ENCODE results near the gene SCN4B. TPM values are rescaled to one million over a fixed set of nuclear protein-coding genes. Genes with fewer than 3 reads are reported as not detected.
A peak's percentile ranks its signal among the peaks of the same experiment; 100 is the strongest.

SCN4B gene, protein sequence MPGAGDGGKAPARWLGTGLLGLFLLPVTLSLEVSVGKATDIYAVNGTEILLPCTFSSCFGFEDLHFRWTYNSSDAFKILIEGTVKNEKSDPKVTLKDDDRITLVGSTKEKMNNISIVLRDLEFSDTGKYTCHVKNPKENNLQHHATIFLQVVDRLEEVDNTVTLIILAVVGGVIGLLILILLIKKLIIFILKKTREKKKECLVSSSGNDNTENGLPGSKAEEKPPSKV
- 1 to 10 TPM in 2 of 5 donors, not detected in 3; 2.2 to 3.6 TPM for total RNA-seq
- 1 to 10 TPM in 2 of 3 donors, under 1 TPM in 1; 0.75 to 1.6 (median 1.2) TPM for polyA plus RNA-seq
- long read RNA-seq, donor 1, full-length matches to known transcripts: 1 of 1 reads
- long read RNA-seq, donor 1, partial matches to known transcripts: 0 of 1 reads
- long read RNA-seq, donor 1, other reads (novel, unspliced or antisense): 0 of 1 reads
- long read RNA-seq, donor 2: 0 reads
- long read RNA-seq, donor 3: 0 reads
- long read RNA-seq, donor 4: 0 reads
- long read RNA-seq, donor 5, full-length matches to known transcripts: 1 of 1 reads
- long read RNA-seq, donor 5, partial matches to known transcripts: 0 of 1 reads
- long read RNA-seq, donor 5, other reads (novel, unspliced or antisense): 0 of 1 reads
- long read RNA-seq, donor 6, full-length matches to known transcripts: 2 of 2 reads
- long read RNA-seq, donor 6, partial matches to known transcripts: 0 of 2 reads
- long read RNA-seq, donor 6, other reads (novel, unspliced or antisense): 0 of 2 reads
- long read RNA-seq, donor 7, full-length matches to known transcripts: 1 of 1 reads
- long read RNA-seq, donor 7, partial matches to known transcripts: 0 of 1 reads
- long read RNA-seq, donor 7, other reads (novel, unspliced or antisense): 0 of 1 reads
- long read RNA-seq, donor 8, partial matches to known transcripts: 0 of 1 reads
- long read RNA-seq, donor 8, other reads (novel, unspliced or antisense): 0 of 1 reads
- long read RNA-seq, donor 9: 0 reads
- long read RNA-seq, donor 10: 0 reads

DNA sequence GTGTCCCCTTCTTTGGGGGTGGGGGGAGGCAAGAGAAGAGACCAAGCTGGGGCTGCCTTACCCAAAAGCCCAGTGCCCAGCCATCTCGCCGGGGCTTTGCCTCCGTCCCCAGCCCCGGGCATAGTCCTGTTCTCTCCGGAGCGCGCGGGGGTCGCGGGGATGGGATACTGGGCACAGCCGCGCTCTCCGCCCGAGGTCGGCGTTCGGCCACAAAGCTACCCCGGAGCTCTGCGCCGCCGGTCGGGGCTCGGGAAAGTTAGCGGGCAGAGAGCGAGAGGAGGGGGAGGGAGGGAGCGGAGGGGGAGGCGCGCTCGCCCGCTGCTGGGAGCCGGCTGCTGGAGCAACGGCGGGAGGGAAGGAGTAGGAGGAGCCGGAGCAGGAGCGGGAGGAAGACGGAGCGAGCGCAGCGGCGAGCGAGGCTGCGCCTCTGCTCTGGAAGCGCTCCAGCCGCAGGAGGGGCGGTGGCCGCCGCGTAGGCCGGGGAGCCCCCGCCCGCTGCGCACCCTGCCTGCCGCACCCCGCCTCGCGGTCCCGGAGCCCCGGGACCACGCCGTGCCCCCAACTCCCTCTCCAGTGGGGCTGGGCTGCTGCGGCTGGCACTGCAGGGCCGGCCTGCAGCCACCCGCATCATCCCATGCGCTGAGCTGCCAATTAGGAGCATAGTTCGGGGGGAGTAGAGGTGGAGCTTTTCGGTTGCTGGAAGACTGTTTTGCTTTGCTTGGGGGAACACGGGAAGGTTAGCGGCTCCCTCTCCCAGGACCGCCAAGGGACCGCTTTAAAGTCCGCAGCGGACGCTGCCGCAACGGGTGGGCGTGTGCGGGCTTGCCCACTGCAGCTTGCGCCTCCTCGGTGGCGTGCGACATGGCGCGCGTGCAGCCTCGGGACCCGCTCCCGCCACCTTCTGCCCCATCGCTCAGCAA, at the start of gene SCN4B:
Gene SCN4B (minus strand): TSS at position 272 of the 920 bp plus-strand sequence. CDS start 150 bp downstream, at position 122.
- 0 to 2% (median 1%) methylated on average over 45 to 88 of the region's 88 CpGs for WGBS, 5 donors

DNA sequence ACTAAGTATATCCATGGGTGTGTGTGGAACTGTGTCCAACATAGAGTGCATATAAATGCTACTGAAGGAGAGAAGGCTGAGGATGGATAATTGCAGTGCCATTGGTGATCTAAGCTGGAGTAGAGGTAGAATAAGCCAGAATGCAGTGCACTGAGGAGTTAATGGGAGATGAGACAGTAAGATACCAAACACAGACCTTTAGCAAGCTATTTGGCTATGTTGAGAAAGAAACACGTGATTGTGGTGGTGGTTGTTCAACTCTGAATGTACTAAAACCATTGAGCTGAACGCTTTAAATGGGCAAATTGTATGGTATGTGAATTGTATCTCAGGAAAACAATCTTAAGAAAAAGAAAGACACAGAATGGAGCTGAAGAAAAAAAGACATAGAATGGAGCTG, 49.3 kb upstream of the SCN4B start:
- WGBS, 5 donors: 77 to 91% (median 84%) methylated on average over 2 of the region's 2 CpGs
- H3K27ac ChIP-seq: no peak overlapping the region
- no peak for DNase-seq
- peaks cover 0 to 37% (median 7%) of the 10 kb centered on the region in 4 donors for H3K4me1 ChIP-seq
- intact Hi-C loops (cut with DNase I; ENCODE audit: low total_unique reads): loop anchor here (10.0 kb wide), 1 partner anchor 163 kb away; no protein-coding TSS in a partner anchor
- H3K27me3 ChIP-seq: no peaks in the 10 kb centered on the region
- TF ChIP-seq, protein P1, sequence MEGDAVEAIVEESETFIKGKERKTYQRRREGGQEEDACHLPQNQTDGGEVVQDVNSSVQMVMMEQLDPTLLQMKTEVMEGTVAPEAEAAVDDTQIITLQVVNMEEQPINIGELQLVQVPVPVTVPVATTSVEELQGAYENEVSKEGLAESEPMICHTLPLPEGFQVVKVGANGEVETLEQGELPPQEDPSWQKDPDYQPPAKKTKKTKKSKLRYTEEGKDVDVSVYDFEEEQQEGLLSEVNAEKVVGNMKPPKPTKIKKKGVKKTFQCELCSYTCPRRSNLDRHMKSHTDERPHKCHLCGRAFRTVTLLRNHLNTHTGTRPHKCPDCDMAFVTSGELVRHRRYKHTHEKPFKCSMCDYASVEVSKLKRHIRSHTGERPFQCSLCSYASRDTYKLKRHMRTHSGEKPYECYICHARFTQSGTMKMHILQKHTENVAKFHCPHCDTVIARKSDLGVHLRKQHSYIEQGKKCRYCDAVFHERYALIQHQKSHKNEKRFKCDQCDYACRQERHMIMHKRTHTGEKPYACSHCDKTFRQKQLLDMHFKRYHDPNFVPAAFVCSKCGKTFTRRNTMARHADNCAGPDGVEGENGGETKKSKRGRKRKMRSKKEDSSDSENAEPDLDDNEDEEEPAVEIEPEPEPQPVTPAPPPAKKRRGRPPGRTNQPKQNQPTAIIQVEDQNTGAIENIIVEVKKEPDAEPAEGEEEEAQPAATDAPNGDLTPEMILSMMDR (IDR thresholded peaks at IDR 0.05): no peak
- TF ChIP-seq POLR2AphosphoS5 (IDR thresholded peaks at IDR 0.05) (no peak), POLR2A (IDR thresholded peaks at IDR 0.05) (no peak), EP300 (IDR thresholded peaks at IDR 0.05) (no peak)
- no peak overlapping the region for H3K4me3 ChIP-seq
- H3K9me3 ChIP-seq: no peaks in the 10 kb centered on the region
- peaks cover 0 to 6% (median 0%) of the 10 kb centered on the region in 4 donors for H3K36me3 ChIP-seq

More for the DNA sequence above, at the start of gene SCN4B:
- intact Hi-C loops (cut with DNase I; ENCODE audit: low total_unique reads): no loop called here
- Histone ChIP-seq H3K9me3 (no peaks in the 10 kb centered on the region), H3K36me3 (no peaks in the 10 kb centered on the region), H3K4me3 (peak within 1 kb of the TSS; percentile 45 to 65 (median 54)), H3K27me3 (peaks cover 9 to 83% (median 56%) of the 10 kb centered on the region in 3 donors), H3K4me1 (peaks cover 15 to 40% (median 30%) of the 10 kb centered on the region in 4 donors), H3K27ac (peak within 1 kb of the TSS in 1 of 5 donors; percentile 43)
- peak; percentile 65 to 93 for DNase-seq
- TF ChIP-seq, protein P1 (IDR thresholded peaks at IDR 0.05): no peak
- TF ChIP-seq POLR2A (IDR thresholded peaks at IDR 0.05) (no peak), EP300 (IDR thresholded peaks at IDR 0.05) (no peak), POLR2AphosphoS5 (IDR thresholded peaks at IDR 0.05) (no peak)

DNA sequence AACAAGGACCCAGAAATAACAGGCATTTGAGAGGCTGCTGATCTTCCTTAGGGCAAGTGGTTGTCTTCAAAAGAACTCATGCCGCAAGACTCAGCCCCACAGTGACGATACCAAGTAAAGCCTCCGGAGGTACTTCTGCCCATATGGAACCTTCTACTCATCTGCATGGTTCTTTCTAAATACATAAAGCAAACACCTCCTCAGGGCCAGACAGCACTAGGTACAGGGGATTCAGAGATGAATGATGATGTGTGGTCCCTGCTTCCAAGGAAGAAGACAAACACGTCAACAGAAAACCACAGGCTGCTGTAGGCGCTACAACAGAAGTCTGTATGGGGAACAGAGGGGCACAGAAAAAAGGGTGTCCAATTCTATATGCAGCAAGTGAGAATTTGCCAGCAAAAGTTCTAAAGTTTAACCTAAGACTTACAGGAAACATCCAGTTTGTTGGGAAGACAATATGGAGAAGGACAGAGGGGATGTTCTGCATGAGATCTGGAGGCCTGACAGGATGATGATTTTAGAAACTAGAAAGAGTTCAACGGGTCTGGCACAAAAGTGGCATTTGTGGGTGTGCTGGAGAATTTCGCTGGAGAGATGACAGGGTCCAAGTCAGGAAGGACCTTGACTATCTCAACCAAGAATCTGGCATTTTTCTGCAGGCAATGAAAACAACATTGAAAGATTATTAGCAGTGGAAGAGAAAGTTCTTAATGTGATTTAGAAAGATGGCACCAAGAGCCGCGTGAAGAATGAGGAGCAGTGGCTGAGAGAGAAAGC, 48.5 kb upstream of the SCN4B start:
- H3K9me3 ChIP-seq: no peaks in the 10 kb centered on the region
- H3K4me3 ChIP-seq: no peak overlapping the region
- peaks cover 0 to 29% (median 7%) of the 10 kb centered on the region in 4 donors for H3K4me1 ChIP-seq
- H3K27me3 ChIP-seq: no peaks in the 10 kb centered on the region
- intact Hi-C loops (cut with DNase I; ENCODE audit: low total_unique reads): loop anchor here (10.0 kb wide), 1 partner anchor 164 kb away; no protein-coding TSS in a partner anchor
- 85 to 90% (median 88%) methylated on average over 9 of the region's 9 CpGs for WGBS, 5 donors
- DNase-seq: no peak
- H3K36me3 ChIP-seq: peaks cover 0 to 6% (median 0%) of the 10 kb centered on the region in 4 donors
- no peak overlapping the region for H3K27ac ChIP-seq
- TF ChIP-seq, protein P1 (IDR thresholded peaks at IDR 0.05): no peak
- no peak for TF ChIP-seq EP300 (IDR thresholded peaks at IDR 0.05)
- no peak for TF ChIP-seq POLR2A (IDR thresholded peaks at IDR 0.05)
- no peak for TF ChIP-seq POLR2AphosphoS5 (IDR thresholded peaks at IDR 0.05)

Measured in stomach (tissue), 19 donors.